WTC11 (cell line): Measurements from ENCODE around the gene GPC5.

ENCODE experiments used
- ARID4B ChIP-seq: sonication (generic); formaldehyde crosslinking; IDR thresholded peaks from 2 replicates; pipeline ENCODE4 v1.8.0; 2023; ENCODE audit warnings: missing genetic modification reagents, mild to moderate bottlenecking, borderline replicate concordance
- ATF2 ChIP-seq: sonication (generic); formaldehyde crosslinking; IDR thresholded peaks from 2 replicates; pipeline ENCODE4 v1.8.1; 2022; ENCODE audit warnings: low read depth, missing genetic modification reagents, borderline replicate concordance
- CTCF ChIP-seq: fragments of 200-600 bp; IDR thresholded peaks from 2 replicates; pipeline ENCODE4 v1.8.0; 2022; ENCODE audit warnings: antibody characterized with exemption
- E2F4 ChIP-seq: sonication (generic); formaldehyde crosslinking; IDR thresholded peaks from 2 replicates; pipeline ENCODE4 v1.8.1; 2022; ENCODE audit warnings: low read depth, mild to moderate bottlenecking, moderate library complexity, missing genetic modification reagents, borderline replicate concordance
- ZNF121 ChIP-seq: sonication (generic); formaldehyde crosslinking; IDR thresholded peaks from 2 replicates; pipeline ENCODE4 v1.8.0; 2023; ENCODE audit warnings: missing genetic modification reagents

- no peak for TF ChIP-seq ARID4B (CRISPR knock-in tag)
- TF ChIP-seq E2F4, result no peak
- no peak for TF ChIP-seq CTCF
- no peak for TF ChIP-seq ATF2
- TF ChIP-seq ZNF121 (CRISPR knock-in tag), result no peak
Measured at GRCh38 chr13:92197669-92198068, 799.2 kb downstream of the GPC5 start.
